ENCODE measurements around the gene ADGRD1.

Gene ADGRD1

DNA sequence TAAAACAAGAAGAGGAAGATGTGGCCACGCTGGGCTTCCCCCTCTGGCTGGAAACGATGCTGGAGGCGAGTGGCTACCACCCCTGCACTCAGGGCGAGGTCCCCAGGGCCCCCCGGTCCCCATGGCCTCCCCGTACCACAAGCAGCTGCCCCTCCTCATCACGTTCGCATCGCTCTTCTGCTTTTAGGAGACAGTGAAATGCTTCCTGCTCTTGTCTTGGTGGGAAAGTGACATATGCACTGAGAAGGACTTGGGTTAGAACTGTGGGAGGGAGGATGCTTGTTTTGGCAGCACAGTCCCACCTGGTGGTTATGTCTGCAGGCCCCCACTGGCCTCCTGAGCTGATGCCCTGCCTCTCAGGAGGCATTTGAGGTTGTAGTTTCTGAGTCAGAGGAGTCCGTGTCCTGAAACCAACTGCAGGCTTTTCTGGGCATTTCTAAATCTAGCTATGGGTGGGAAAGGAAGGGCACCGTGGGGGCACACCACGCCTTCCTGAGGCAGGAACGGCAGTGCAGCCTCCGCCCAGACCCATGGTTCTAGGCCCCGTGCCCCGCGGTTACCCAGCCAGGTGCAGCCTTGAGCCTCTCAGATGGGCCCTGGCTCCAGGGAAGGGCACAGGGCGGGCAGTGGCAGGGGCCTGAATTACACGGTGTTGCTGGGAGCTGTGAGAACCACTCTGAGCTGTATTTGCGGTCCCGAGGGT lies 139.3 kb downstream of the ADGRD1 start:
- Histone ChIP-seq H3K79me2 (ENCODE audit: control insufficient read depth, low read length) (no peaks in the 10 kb centered on the region), H3K9me2 (replicated peaks; ENCODE audit: control insufficient read depth, low read length) (no peaks in the 10 kb centered on the region), H3K4me2 (ENCODE audit: low read length) (no peak overlapping the region), H3F3A (ENCODE audit: control insufficient read depth, insufficient read depth) (no peaks in the 10 kb centered on the region), H3K36me3 (ENCODE audit: control insufficient read depth, low read length) (no peaks in the 10 kb centered on the region), H3K4me3 (ENCODE audit: low read length) (no peak overlapping the region), H4K20me1 (ENCODE audit: control insufficient read depth, insufficient read depth, low read depth, low read length) (no peaks in the 10 kb centered on the region), H3K27me3 (ENCODE audit: control insufficient read depth, low read length) (no peaks in the 10 kb centered on the region), H3K9me3 (ENCODE audit: control insufficient read depth, insufficient read depth, low read length) (no peaks in the 10 kb centered on the region), H3K27ac (ENCODE audit: low read depth, low read length) (no peak overlapping the region), H3K4me1 (ENCODE audit: control insufficient read depth, low read length) (no peaks in the 10 kb centered on the region)
- TF ChIP-seq, protein P1, sequence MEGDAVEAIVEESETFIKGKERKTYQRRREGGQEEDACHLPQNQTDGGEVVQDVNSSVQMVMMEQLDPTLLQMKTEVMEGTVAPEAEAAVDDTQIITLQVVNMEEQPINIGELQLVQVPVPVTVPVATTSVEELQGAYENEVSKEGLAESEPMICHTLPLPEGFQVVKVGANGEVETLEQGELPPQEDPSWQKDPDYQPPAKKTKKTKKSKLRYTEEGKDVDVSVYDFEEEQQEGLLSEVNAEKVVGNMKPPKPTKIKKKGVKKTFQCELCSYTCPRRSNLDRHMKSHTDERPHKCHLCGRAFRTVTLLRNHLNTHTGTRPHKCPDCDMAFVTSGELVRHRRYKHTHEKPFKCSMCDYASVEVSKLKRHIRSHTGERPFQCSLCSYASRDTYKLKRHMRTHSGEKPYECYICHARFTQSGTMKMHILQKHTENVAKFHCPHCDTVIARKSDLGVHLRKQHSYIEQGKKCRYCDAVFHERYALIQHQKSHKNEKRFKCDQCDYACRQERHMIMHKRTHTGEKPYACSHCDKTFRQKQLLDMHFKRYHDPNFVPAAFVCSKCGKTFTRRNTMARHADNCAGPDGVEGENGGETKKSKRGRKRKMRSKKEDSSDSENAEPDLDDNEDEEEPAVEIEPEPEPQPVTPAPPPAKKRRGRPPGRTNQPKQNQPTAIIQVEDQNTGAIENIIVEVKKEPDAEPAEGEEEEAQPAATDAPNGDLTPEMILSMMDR (IDR thresholded peaks at IDR 0.05; ENCODE audit: low read depth, low read length, poor library complexity, severe bottlenecking) = no peak
- no peak for TF ChIP-seq EZH2phosphoT487 (IDR thresholded peaks at IDR 0.05; ENCODE audit: borderline replicate concordance, low read length)

DNA sequence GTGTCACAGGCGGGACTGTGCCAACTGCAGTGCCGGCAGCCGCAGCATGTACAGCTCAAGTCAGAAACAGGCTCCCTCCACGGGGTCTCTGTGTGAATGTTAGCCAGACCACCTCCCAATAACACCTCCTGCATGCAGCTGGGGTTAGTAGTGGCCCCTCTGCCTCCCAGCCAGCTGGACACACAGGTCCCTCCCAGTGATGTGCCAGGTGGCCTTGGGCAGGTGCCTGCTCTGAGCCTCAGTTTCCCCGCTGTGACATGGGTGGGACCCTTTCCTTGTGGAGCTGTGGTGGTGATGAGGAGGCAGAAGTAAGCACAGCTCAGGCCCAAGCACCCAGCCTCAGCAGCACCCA lies 139.9 kb downstream of the ADGRD1 start:
- no peak overlapping the region for H3K27ac ChIP-seq (ENCODE audit: low read depth, low read length)
- no peaks in the 10 kb centered on the region for H3K9me2 ChIP-seq (replicated peaks; ENCODE audit: control insufficient read depth, low read length)
- H3K27me3 ChIP-seq (ENCODE audit: control insufficient read depth, low read length) = no peaks in the 10 kb centered on the region
- H3K4me3 ChIP-seq (ENCODE audit: low read length) = no peak overlapping the region
- H4K20me1 ChIP-seq (ENCODE audit: control insufficient read depth, insufficient read depth, low read depth, low read length) = no peaks in the 10 kb centered on the region
- H3K4me2 ChIP-seq (ENCODE audit: low read length) = no peak overlapping the region
- no peaks in the 10 kb centered on the region for H3F3A ChIP-seq (ENCODE audit: control insufficient read depth, insufficient read depth)
- TF ChIP-seq EZH2phosphoT487 (IDR thresholded peaks at IDR 0.05; ENCODE audit: borderline replicate concordance, low read length) = no peak
- TF ChIP-seq, protein P1 (IDR thresholded peaks at IDR 0.05; ENCODE audit: low read depth, low read length, poor library complexity, severe bottlenecking) = no peak
- no peaks in the 10 kb centered on the region for H3K79me2 ChIP-seq (ENCODE audit: control insufficient read depth, low read length)
- H3K9me3 ChIP-seq (ENCODE audit: control insufficient read depth, insufficient read depth, low read length) = no peaks in the 10 kb centered on the region
- H3K36me3 ChIP-seq (ENCODE audit: control insufficient read depth, low read length) = no peaks in the 10 kb centered on the region
- H3K4me1 ChIP-seq (ENCODE audit: control insufficient read depth, low read length) = no peaks in the 10 kb centered on the region

DNA sequence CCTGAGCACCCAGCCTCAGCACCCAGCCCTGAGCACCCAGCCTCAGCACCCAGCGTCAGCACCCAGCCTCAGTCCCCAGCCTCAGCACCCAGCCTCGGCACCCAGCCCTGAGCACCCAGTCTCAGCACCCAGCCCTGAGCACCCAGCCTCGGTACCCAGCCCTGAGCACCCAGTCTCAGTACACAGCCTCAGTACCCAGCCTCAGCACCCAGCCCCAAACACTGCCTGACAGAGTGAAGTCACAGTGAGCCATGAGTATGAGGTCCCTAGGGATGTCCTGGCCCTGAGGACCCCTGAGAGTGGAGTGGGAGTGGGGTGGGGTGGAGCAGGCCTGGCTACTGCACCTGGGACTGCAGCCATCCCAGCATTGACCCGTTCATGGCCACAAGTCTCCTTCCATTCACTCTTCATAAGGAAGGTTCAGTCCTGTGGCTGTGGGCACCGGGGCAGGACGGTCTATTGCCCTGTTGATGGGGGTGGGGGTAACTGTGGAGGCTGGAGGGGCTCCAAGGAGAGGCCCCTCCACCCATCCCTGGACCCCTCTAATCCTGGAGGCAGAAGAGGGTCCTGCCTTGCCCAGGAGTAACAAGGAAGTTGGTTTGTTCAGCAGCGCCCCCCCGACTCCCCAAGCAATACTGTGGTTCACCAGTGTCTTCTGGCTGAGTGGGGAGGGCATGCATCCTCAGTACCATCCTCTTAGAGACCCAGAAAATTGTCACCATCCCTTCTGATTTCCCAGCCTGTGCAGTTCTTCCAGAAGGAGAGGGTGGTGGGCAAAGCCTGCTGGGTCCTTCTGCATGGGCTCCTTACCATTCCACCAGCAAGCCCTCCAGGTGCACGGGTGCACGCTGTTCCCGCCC lies 140.5 kb downstream of the ADGRD1 start:
- Histone ChIP-seq H3K4me2 (ENCODE audit: low read length) (no peak overlapping the region), H4K20me1 (ENCODE audit: control insufficient read depth, insufficient read depth, low read depth, low read length) (no peaks in the 10 kb centered on the region), H3K27ac (ENCODE audit: low read depth, low read length) (no peak overlapping the region), H3K4me1 (ENCODE audit: control insufficient read depth, low read length) (no peaks in the 10 kb centered on the region), H3K4me3 (ENCODE audit: low read length) (no peak overlapping the region), H3F3A (ENCODE audit: control insufficient read depth, insufficient read depth) (no peaks in the 10 kb centered on the region), H3K36me3 (ENCODE audit: control insufficient read depth, low read length) (no peaks in the 10 kb centered on the region), H3K9me3 (ENCODE audit: control insufficient read depth, insufficient read depth, low read length) (no peaks in the 10 kb centered on the region), H3K79me2 (ENCODE audit: control insufficient read depth, low read length) (no peaks in the 10 kb centered on the region), H3K27me3 (ENCODE audit: control insufficient read depth, low read length) (no peaks in the 10 kb centered on the region), H3K9me2 (replicated peaks; ENCODE audit: control insufficient read depth, low read length) (no peaks in the 10 kb centered on the region)
- TF ChIP-seq, protein P1 (IDR thresholded peaks at IDR 0.05; ENCODE audit: low read depth, low read length, poor library complexity, severe bottlenecking) = no peak
- TF ChIP-seq EZH2phosphoT487 (IDR thresholded peaks at IDR 0.05; ENCODE audit: borderline replicate concordance, low read length) = no peak
